GM18867 (cell line): Measurements from ENCODE around the gene PPBP.
"Not testable (repeated sequence)": the region's sequence is repeated elsewhere in the genome, so short reads cannot be mapped to it uniquely, and the experiment has no call there.

Experiments used
- ATAC-seq: cut with Tn5 transposase; IDR thresholded peaks from one replicate; pipeline ENCODE4 v1.9.1; 2021; ENCODE audit warnings: mild to moderate bottlenecking, moderate library complexity; ENCODE audit not compliant: unreplicated experiment

PPBP gene

GRCh38 chr4:73998040-73999011 lies 10.3 kb upstream of the PPBP start, which contains the start of gene CXCL5:
TSS of gene CXCL5 (minus strand) at chr4:73998677. CDS start at chr4:73998581, 96 bp downstream.
- no peak for ATAC-seq

GRCh38 chr4:73992050-73992449 lies 4.1 kb upstream of the PPBP start:
- no peak for ATAC-seq

GRCh38 chr4:73991742-73992000 lies 3.7 kb upstream of the PPBP start:
- no peak for ATAC-seq

- ATAC-seq = no peak
Measured at GRCh38 chr4:73990988-73991741, 3.2 kb upstream of the PPBP start.

- no peak for ATAC-seq
Measured at GRCh38 chr4:73989928-73990327, 1.9 kb upstream of the PPBP start.

- no peak for ATAC-seq
Measured at GRCh38 chr4:73989031-73989430, 1.0 kb upstream of the PPBP start.

- no peak for ATAC-seq
Measured at GRCh38 chr4:73985528-73985852, 2.5 kb downstream of the PPBP start.

GRCh38 chr4:73984736-73985527 lies 3.1 kb downstream of the PPBP start:
- ATAC-seq = no peak

GRCh38 chr4:73981175-73981574 lies 6.8 kb downstream of the PPBP start:
- not testable (repeated sequence) for ATAC-seq

GRCh38 chr4:73979407-73979957 lies 8.5 kb downstream of the PPBP start:
- ATAC-seq = no peak

GRCh38 chr4:73978886-73979285 lies 9.1 kb downstream of the PPBP start:
- ATAC-seq = no peak

GRCh38 chr4:73976716-73977115 lies 11.3 kb downstream of the PPBP start:
- ATAC-seq = no peak

GRCh38 chr4:73976217-73976616 lies 11.8 kb downstream of the PPBP start:
- no peak for ATAC-seq

- ATAC-seq = no peak
Measured at GRCh38 chr4:73974352-73974751, 13.6 kb downstream of the PPBP start.

GRCh38 chr4:73970945-73971344 lies 17.0 kb downstream of the PPBP start:
- ATAC-seq = no peak

GRCh38 chr4:73970011-73970410 lies 18.0 kb downstream of the PPBP start:
- no peak for ATAC-seq

- no peak for ATAC-seq
Measured at GRCh38 chr4:73967866-73968265, 20.1 kb downstream of the PPBP start.

GRCh38 chr4:73964862-73965611 lies 23.0 kb downstream of the PPBP start:
- no peak for ATAC-seq

- ATAC-seq = no peak
Measured at GRCh38 chr4:73962724-73963123, 25.3 kb downstream of the PPBP start.

GRCh38 chr4:73959041-73959440 lies 28.9 kb downstream of the PPBP start:
- not testable (repeated sequence) for ATAC-seq
